Type B pancreatic cell (in vitro differentiated cells): ENCODE results near the gene PACRG. TPM values are rescaled to one million over a fixed set of nuclear protein-coding genes. Genes with fewer than 3 reads are reported as not detected.

Source experiments
- DNase-seq: peaks from one replicate; pipeline ENCODE4 v3.0.0; 2021; ENCODE audit warnings: mixed read lengths; ENCODE audit not compliant: unreplicated experiment; ENCODE audit errors: extremely low spot score
- H3K27ac Mint-ChIP-seq: 2 replicates; pipeline ENCODE4 v1.8.0; 2021; ENCODE audit warnings: mild to moderate bottlenecking, mixed read lengths
- H3K27me3 Mint-ChIP-seq: 2 replicates; pipeline ENCODE4 v1.8.0; 2021; ENCODE audit warnings: mixed read lengths
- H3K36me3 Mint-ChIP-seq: 2 replicates; pipeline ENCODE4 v1.8.0; 2021; ENCODE audit warnings: mixed read lengths
- H3K4me1 Mint-ChIP-seq: one replicate; pipeline ENCODE4 v1.8.0; 2021; ENCODE audit warnings: mixed read lengths; ENCODE audit not compliant: unreplicated experiment
- H3K4me3 Mint-ChIP-seq: 2 replicates; pipeline ENCODE4 v1.8.0; 2021; ENCODE audit warnings: mild to moderate bottlenecking, mixed read lengths
- H3K9me3 Mint-ChIP-seq: 2 replicates; pipeline ENCODE4 v1.8.0; 2021; ENCODE audit warnings: mixed read lengths
- total RNA-seq: library from RNA; stranded (reverse); gene quantifications from 2 replicates; pipeline ENCODE4 v1.2.1, GENCODE V29; 2021; ENCODE audit warnings: low replicate concordance
- TF ChIP-seq, protein P1 (sequence below): fragments of 200-600 bp; sonication (generic); conservative IDR thresholded peaks from 2 replicates; pipeline ENCODE4 v1.5.0; 2021; ENCODE audit warnings: antibody characterized with exemption, mild to moderate bottlenecking

The PACRG gene
- total RNA-seq, 1 donor from 2014 or later, result 5.6 TPM

DNA sequence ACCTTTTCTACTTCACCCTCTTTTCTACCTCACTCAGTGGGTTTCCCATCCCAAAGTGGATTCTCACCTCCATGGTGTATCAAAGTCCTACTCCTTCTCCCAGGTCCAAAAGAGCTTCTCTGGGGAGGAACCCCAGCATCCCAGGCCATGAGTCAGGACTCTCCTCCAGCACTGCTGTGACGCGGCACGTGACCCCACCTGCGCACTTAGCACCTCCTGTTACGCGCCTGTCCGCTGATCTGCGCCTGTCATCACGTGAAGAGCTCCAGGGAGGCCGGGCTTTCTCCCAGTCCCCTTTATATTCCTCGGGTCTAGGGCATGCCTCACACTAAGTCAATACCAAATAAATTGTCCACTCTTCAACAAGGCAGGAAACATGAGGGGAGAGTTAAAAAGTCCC, 459.8 kb downstream of the PACRG start:
- Mint-ChIP-seq H3K9me3 (no peaks in the 10 kb centered on the region), H3K4me3 (no peak overlapping the region), H3K27me3 (peaks cover 9% of the 10 kb centered on the region), H3K36me3 (no peaks in the 10 kb centered on the region), H3K27ac (no peak overlapping the region), H3K4me1 (no peaks in the 10 kb centered on the region)
- DNase-seq, result no peak
- TF ChIP-seq, protein P1, sequence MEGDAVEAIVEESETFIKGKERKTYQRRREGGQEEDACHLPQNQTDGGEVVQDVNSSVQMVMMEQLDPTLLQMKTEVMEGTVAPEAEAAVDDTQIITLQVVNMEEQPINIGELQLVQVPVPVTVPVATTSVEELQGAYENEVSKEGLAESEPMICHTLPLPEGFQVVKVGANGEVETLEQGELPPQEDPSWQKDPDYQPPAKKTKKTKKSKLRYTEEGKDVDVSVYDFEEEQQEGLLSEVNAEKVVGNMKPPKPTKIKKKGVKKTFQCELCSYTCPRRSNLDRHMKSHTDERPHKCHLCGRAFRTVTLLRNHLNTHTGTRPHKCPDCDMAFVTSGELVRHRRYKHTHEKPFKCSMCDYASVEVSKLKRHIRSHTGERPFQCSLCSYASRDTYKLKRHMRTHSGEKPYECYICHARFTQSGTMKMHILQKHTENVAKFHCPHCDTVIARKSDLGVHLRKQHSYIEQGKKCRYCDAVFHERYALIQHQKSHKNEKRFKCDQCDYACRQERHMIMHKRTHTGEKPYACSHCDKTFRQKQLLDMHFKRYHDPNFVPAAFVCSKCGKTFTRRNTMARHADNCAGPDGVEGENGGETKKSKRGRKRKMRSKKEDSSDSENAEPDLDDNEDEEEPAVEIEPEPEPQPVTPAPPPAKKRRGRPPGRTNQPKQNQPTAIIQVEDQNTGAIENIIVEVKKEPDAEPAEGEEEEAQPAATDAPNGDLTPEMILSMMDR, result no peak

DNA sequence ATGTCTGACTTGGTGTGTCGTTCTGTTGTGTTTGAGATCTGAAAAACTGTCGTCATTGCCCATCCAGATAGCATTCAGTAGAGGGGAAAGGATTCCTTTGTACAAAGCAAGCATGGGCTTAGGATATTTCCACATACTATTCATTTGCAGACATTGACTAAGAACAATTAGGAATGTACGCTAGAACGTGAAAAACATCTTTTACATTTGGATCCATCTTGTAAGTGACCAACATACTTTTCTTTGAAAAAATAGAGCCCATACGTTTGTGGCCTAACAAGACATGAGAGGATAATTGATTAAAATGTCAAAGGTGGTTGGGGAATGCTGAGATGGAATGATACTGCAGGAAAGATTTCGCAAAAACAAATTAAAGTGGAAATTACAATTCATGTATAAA, 461.0 kb downstream of the PACRG start:
- no peak for DNase-seq

DNA sequence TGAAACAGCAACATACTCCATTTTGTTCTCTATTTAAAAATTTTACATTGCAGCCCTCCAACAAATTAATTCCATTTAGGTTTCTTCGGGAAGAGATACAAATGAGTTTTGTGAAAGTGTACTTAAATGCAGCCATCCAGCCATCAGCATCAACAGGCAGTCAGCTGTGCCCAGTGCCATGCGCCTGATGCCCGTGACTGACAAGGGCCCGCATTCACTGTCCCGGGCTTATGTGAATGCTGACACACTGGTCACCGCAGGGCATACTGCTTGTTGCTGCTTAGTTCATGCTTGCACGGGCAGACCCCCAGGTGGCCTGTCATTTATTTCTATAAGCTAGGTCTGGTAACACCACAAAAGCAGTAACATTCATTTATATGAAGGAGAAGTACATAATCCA, 461.8 kb downstream of the PACRG start:
- Mint-ChIP-seq H3K36me3 (no peaks in the 10 kb centered on the region), H3K27ac (no peak overlapping the region), H3K27me3 (peaks cover 9% of the 10 kb centered on the region), H3K4me3 (no peak overlapping the region), H3K4me1 (no peaks in the 10 kb centered on the region), H3K9me3 (no peaks in the 10 kb centered on the region)
- TF ChIP-seq, protein P1, result no peak
- DNase-seq, result no peak

More for the DNA sequence above, 461.0 kb downstream of the PACRG start:
- Mint-ChIP-seq H3K4me3 (no peak overlapping the region), H3K27ac (no peak overlapping the region), H3K9me3 (no peaks in the 10 kb centered on the region), H3K27me3 (peaks cover 9% of the 10 kb centered on the region), H3K4me1 (no peaks in the 10 kb centered on the region), H3K36me3 (no peaks in the 10 kb centered on the region)
- TF ChIP-seq, protein P1, result no peak

DNA sequence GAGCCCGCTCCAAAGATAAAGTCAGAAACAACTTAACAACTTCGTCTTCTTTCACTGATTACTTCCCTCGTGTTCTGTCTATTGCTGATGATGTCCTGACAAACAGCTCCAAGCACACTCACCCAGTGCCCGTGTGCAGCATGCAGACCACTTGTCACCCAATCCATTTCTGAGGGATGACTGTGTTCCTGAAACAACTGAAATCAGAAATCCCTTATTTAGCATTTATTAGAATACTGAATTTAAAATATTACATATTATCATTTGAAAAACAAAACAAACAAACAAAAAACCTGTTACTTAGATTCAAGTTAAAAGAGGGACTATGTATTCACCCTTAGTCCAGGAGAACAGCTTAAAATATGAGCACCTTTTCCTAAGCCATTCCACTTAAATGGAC, 463.0 kb downstream of the PACRG start:
- H3K9me3 Mint-ChIP-seq, result no peaks in the 10 kb centered on the region
- TF ChIP-seq, protein P1, result no peak
- peaks cover 9% of the 10 kb centered on the region for H3K27me3 Mint-ChIP-seq
- no peaks in the 10 kb centered on the region for H3K4me1 Mint-ChIP-seq
- H3K4me3 Mint-ChIP-seq, result no peak overlapping the region
- no peak overlapping the region for H3K27ac Mint-ChIP-seq
- H3K36me3 Mint-ChIP-seq, result no peaks in the 10 kb centered on the region
- no peak for DNase-seq

DNA sequence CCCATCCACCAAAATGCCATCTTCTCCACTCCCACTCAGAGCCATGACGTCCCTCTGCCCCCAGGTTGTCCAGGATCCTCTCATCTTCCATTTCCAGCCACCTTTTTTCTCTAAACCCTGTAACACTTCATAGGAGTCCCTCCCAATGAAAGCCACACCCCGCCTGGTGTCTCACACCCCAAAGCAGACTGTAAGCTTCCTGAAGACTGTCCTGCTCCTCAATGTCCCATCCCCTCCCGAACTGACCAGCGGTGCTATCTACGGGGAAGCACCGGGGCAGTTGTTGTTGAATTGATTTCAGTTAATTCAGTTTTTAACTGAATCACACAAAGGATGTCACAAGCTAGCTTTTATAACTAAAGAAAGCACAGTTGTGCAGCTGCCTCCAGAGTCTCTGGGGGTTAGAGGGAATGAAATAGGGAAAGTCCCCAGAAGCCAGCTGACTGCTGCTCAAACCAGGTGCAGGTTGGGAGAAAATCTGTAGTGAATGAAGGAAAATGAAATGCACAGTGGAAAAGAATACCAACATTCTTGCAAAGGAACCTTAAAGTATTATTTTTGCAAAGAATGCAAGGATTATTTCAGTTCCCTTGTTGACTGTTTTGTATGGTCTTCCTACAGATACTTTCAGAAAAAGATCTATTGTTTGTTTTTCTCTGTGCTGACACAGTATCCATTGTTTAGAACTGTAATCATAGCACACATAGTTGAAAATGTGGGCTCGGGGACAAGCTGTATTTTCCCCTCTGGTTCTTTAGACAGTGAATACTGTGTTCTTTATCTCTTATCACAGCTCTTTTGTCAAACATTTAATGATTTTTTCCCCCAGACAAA, 464.1 kb downstream of the PACRG start:
- Mint-ChIP-seq H3K36me3 (no peaks in the 10 kb centered on the region), H3K27ac (no peak overlapping the region), H3K9me3 (no peaks in the 10 kb centered on the region), H3K4me1 (no peaks in the 10 kb centered on the region), H3K27me3 (peaks cover 9% of the 10 kb centered on the region), H3K4me3 (no peak overlapping the region)
- TF ChIP-seq, protein P1, result no peak
- DNase-seq, result no peak
